HL-60 (cell line): Measurements from ENCODE around the gene PNPLA7.

Experiments
- DNase-seq, 2 experiments: peaks; one replicate each; pipeline ENCODE4 v3.0.0-alpha.2; 2010 to 2020; ENCODE audit warnings: low read depth in 1 of 2, low spot score in 1 of 2
- H3K27ac ChIP-seq: fragments of 250-450 bp; sonication (Bioruptor Pico); replicated peaks from 2 replicates; pipeline ENCODE4 v1.5.1; 2020; ENCODE audit warnings: mild to moderate bottlenecking, moderate library complexity
- H3K27me3 ChIP-seq: fragments of 250-450 bp; sonication (Bioruptor Pico); 2 replicates; pipeline ENCODE4 v1.5.1; 2021; ENCODE audit warnings: mild to moderate bottlenecking, moderate library complexity; ENCODE audit not compliant: insufficient read depth, poor library complexity, severe bottlenecking
- H3K4me3 ChIP-seq: replicated peaks from 2 replicates; pipeline ENCODE4 v1.5.1; 2011; ENCODE audit warnings: mild to moderate bottlenecking, control low read depth, low read length; ENCODE audit not compliant: insufficient read depth
- CTCF ChIP-seq: IDR thresholded peaks from one replicate; pipeline ENCODE4 v1.5.1; 2011; ENCODE audit warnings: low read length, control low read depth, inconsistent platforms; ENCODE audit not compliant: insufficient read depth
- GABPA ChIP-seq: IDR thresholded peaks from 2 replicates; pipeline ENCODE4 v1.6.1; 2012; ENCODE audit warnings: low read depth
- POLR2AphosphoS5 ChIP-seq: IDR thresholded peaks from 2 replicates; pipeline ENCODE4 v1.6.1; 2012; ENCODE audit warnings: low read depth
- REST ChIP-seq: IDR thresholded peaks from 2 replicates; pipeline ENCODE4 v1.6.1; 2012; ENCODE audit warnings: low read depth; ENCODE audit not compliant: insufficient replicate concordance
- SPI1 ChIP-seq: IDR thresholded peaks from 2 replicates; pipeline ENCODE4 v1.6.1; 2012; ENCODE audit warnings: low read depth, mild to moderate bottlenecking, borderline replicate concordance

PNPLA7 gene

GRCh38 chr9:137586854-137587253 is 36.7 kb upstream of the PNPLA7 start:
- Histone ChIP-seq H3K27ac (no peak overlapping the region), H3K27me3 (no peaks in the 10 kb centered on the region)
- TF ChIP-seq GABPA (no peak), CTCF (no peak), REST (no peak), SPI1 (no peak), POLR2AphosphoS5 (no peak)

GRCh38 chr9:137583957-137584356 is 33.8 kb upstream of the PNPLA7 start:
- Histone ChIP-seq H3K27ac (no peak overlapping the region), H3K27me3 (no peaks in the 10 kb centered on the region), H3K4me3 (no peak overlapping the region)
- no peak for DNase-seq
- TF ChIP-seq CTCF (no peak), SPI1 (no peak), REST (no peak), POLR2AphosphoS5 (no peak), GABPA (no peak)

More at GRCh38 chr9:137586854-137587253, 36.7 kb upstream of the PNPLA7 start:
- H3K4me3 ChIP-seq, result no peak overlapping the region
- DNase-seq, result no peak

- no peak for TF ChIP-seq POLR2AphosphoS5
- no peak for TF ChIP-seq GABPA
- no peak for TF ChIP-seq SPI1
- TF ChIP-seq REST, result no peak
- TF ChIP-seq CTCF, result no peak
- DNase-seq, result no peak
- Histone ChIP-seq H3K27me3 (no peaks in the 10 kb centered on the region), H3K4me3 (no peak overlapping the region), H3K27ac (no peak overlapping the region)
Measured at GRCh38 chr9:137583347-137583746, 33.1 kb upstream of the PNPLA7 start.
